HPDE6-E6E7 (cell line): ENCODE measurements around the gene CDKN2AIPNL.

Experiments
- DNase-seq: peaks from one replicate; pipeline ENCODE4 v3.0.0; 2011; ENCODE audit warnings: missing footprints; ENCODE audit errors: extremely low spot score

Gene CDKN2AIPNL, protein sequence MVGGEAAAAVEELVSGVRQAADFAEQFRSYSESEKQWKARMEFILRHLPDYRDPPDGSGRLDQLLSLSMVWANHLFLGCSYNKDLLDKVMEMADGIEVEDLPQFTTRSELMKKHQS

DNA sequence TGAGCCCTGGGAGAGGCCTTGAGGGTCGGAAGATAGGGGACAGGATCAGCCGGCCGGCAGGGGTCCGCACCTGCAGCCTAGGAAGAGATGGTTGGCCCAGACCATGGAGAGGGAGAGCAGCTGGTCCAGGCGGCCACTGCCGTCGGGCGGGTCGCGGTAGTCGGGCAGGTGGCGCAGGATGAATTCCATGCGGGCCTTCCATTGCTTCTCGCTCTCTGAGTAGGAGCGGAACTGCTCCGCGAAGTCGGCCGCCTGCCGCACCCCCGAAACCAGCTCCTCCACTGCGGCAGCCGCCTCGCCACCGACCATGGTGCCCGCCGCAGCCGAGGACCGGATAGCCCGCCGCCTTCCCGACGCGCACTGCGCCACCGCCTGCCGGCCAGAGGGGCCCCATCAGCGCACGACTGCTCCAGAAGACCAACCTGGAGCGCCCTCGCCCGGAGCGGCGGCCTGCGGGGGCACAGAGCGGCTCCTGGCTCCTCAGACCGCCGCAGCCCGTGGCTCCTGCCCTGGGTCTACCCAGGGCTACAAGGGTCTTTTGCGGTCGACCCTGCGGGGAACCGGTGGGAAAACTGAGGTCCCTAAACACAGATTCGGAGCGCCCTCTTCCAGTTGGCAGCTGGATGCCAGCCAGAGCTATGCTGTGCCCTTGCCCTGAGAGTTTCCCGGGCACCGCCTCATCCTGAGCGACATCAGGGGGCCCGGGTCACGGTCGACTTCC lies at the start of gene CDKN2AIPNL:
Gene CDKN2AIPNL (minus strand): TSS at position 336 of the 721 bp plus-strand sequence. CDS start 27 bp downstream, at position 309.
- DNase-seq: peak; percentile 91

DNA sequence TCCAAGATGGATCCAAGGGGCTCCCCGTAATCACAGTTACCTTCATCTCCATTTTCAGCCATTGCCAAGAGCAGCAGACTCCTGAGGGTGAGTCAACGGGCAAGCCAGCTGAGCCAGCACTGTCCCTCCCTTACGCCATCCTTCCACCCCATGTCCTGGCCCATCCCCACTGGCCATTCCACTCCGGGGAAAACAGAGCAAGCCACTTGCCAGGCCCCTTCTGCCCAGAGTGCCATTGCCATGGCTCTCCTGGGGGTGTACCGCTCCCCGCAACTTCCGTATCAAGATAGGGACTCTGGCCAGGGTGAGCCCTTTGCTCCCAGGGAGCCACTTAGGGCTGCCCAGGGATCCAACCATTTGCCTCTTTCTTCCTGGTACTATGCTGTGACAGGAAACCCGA lies 48.9 kb upstream of the CDKN2AIPNL start:
- no peak for DNase-seq

DNA sequence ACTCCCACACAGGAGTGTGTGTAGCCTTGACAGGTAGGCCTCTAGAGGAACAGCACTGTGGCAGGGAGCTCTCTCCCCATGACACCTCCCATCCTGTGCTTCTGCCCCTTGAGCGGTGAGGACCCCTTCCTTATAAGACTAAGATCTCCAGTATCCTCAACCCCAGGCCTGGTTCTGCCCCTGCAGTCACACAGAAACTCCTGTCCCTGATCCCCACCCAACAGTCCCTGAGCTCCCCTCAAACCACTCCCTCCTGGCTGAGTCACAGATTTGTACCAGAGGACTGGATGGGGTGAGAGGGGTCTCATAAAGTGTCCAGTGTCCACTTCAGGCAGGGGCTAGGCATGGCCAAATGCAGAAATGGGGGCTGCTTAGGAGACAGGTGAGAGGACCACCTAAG lies 47.8 kb upstream of the CDKN2AIPNL start:
- no peak for DNase-seq

DNA sequence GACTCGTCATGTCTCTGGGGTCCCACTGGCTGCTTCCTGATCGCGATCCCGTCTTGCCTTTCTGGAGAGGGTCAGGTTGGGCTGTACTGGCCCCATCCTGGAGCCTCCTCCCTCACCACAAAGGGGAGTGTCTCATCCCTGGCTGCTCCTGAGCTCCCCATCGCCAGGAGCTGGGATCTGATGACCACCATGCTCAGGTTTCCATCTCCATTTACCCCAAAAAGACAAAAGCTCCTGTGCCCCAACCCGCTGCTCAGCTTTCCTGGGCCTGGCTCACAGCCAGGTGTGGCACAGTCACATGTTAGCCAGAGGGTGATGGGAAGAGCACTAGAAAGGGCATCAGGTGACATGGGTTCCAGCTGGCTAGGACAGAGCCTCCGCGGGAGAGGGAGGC lies 47.3 kb upstream of the CDKN2AIPNL start:
- DNase-seq: no peak

DNA sequence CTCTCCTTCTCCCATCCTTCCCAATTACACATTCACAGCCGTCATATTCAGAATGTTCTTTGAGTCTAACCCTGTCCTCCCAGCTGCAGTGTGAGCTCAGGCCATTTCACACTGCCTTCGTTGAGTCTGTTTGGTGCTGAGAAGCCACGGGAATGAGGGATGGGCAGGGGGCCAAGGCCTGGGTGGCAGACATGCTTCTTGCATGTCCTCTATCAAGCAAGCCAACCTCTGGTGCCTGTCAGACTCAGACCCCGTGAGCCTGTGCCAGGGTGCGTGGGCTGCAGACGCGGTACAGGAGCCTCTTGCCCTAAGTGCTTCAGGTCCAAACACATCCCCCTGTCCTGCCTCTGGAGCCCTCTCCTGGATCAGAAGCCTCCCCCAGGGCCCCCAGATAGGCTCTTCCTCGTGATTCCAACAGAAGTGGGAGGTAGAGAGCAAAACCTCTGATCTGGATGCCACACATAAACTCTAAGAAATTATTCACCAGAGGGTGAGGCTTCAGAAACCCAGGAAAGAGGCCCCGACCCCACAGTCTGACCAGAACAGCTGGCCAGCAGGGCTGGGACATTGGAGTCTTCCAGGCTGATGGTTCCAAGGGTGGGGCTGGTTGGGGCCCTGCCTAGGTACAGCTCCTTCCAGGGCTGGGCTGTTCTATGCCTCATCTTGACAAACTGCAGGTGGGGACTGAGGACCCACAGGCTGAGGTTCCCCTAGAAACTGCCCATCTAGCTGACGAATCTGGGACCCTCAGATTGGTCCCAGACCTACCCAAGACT lies 46.7 kb upstream of the CDKN2AIPNL start:
- DNase-seq: no peak

DNA sequence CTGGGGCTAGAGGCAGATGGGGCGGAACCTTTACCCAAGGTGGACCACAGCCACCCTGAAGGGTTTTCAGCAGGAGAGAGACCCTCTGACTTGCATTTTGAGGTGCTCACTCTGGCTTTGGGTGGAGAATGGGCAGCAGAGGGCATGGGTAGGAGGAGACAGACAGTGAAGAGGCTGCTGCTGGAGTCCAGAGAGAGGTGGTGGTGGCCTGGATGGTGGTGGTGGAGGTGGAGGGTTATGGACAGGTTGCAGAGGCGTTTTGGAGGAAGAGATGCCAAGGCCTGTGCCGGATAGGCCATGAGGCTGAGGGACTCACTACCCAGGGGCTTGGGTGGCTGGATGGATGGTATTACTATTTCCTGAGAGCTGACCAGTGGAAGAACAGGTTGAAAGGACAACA lies 46.1 kb upstream of the CDKN2AIPNL start:
- no peak for DNase-seq

DNA sequence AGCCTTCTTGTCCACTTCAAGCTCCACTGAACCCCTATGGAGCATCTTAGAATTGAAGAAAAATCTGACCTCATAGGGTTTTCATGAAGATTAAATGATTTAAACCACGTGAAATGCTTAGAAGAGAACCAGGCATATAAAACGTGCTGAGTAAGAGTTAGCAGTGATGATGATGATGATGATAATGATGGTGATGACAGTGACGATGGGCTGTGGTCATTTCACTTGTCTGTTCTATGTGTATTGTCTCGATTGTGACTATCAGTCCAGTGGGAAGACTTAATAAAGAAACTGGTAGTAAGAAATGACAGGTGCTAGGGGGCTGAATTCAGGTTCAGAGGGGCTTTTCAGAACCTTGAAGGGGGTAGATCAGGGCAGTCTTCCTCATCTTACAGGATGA lies 45.1 kb upstream of the CDKN2AIPNL start:
- no peak for DNase-seq

DNA sequence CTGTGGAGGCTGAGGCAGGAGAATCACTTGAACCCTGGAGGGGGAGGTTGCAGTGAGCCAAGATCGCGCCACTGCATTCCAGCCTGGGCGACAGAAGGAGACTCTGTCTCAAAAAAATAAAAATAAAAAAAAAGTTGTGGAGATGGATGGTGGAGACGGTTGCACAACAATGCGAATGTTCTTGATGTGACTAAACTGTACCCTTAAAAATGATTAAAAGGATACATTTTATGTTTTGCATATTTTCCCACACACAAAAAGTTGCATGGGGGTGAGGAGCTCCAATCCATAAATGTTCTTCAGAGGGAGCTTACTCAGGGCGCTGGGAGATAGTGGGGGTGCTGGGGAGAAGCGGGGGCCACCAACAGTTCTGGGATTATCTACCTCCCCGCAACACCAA lies 43.8 kb upstream of the CDKN2AIPNL start:
- no peak for DNase-seq

DNA sequence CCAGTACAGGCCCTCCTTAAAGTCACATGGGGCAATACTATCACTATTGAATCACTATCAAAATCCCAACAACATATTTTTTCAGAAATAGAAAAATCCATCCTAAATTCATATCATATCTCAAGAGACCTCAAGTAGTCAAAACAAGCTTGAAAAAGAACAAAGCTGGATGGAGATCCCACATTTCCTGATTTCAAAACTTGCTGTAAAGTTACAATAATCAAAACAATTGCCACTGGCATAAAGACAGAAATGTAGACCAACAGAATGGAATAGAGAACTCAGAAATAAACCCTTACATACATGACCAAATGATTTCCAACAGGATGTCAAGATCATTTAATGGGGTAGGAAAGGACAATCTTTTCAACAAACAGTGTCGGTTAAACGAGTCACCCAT lies 41.3 kb upstream of the CDKN2AIPNL start:
- no peak for DNase-seq

DNA sequence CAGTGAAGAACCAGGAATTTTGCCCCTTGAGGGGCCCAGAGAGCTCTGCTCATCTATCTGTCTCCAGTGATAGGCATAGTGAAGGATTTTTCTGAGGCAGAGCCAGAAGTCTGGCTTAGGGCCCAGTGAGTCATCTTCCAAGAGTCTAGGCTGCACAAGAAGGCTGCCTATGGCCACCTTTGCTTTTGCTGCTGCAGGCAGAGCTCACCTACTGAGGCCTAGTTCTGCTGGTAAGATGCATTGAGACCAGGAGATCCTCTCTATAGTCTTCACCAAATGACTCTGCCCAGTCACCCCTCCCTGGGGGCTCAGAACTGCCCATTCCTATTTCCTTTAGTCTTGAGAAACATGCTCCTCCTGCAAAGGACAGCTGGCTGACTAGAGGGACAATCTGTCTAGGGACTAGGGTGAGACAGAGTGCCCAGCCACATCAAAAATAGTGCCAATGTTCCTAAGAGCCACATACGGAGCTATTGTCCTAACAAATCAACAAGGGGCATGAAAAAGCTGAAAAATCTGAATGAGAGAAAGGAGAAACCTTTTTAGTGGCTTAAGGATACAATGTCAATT lies 40.3 kb upstream of the CDKN2AIPNL start:
- DNase-seq: peak; percentile 92

DNA sequence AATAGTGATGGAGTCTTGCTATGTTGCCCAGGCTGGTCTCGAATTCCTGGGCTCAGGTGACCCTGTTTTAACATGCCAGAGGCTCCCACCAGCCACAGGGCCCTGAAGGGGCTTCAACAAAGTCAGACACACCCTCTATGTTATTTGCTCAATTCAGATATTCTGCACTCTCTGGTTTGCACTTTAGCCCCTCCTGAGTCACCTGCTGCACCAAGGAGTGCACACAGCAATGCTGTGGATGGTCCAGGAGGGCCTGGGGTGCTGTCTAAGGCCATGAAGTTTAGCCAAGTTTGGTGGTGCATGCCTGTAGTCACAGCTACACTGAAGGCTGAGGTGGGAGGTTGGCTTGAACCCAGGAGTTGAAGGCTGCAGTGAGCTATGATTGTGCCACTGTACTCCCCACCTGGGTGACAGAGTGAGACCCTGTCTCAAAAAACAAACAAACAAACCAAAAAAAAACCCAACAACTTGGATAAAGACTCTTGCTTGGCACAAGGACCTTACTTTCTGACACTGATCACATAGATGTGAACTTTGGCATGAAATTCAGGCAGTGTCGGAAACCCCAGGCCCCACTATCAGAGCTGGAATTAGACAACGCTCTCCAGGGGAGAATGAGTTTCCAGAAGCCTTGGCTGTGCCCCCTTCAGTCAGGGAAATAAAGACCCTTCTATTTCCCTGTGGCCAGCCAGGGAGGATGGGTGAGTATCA lies 39.7 kb upstream of the CDKN2AIPNL start:
- no peak for DNase-seq

DNA sequence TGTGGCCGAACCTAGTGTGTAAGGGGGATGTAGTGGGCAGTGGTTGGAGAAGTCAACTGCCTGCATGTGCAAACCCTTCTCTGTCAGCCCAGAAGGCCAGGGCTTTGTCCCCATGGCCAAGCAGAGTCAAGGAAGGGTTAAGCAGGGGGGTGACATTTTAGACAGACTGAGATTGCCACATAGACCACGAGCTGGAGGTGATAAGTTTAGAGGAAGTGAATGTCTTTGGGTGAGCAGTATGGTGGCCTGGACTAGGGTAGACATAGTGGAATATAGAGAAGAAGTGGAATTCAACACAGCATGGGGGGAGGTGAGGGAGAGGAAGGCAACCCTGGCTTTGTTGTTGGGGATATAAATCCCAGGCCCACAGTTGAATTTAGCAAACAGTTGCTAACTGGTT lies 38.7 kb upstream of the CDKN2AIPNL start:
- no peak for DNase-seq

DNA sequence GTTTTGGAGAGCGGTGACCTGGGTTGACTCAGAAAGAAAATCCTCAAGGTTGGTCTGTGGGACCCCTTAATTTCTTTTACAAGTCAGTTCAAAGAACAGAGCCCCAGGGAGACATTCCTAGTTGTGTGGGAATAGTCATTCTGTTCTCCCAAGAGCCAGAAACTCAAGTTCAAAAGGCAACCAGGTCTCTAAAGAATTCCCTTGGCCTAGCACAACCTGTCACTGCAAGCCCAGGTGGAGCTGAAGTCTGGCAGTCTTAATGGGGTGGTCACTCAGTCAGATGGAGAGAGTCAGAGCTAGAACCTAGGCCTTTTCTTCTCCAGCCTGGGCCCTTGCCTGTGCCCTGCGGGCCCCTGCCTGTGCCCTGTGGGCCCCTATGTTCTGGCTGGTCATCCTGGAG lies 37.5 kb upstream of the CDKN2AIPNL start:
- DNase-seq: no peak

DNA sequence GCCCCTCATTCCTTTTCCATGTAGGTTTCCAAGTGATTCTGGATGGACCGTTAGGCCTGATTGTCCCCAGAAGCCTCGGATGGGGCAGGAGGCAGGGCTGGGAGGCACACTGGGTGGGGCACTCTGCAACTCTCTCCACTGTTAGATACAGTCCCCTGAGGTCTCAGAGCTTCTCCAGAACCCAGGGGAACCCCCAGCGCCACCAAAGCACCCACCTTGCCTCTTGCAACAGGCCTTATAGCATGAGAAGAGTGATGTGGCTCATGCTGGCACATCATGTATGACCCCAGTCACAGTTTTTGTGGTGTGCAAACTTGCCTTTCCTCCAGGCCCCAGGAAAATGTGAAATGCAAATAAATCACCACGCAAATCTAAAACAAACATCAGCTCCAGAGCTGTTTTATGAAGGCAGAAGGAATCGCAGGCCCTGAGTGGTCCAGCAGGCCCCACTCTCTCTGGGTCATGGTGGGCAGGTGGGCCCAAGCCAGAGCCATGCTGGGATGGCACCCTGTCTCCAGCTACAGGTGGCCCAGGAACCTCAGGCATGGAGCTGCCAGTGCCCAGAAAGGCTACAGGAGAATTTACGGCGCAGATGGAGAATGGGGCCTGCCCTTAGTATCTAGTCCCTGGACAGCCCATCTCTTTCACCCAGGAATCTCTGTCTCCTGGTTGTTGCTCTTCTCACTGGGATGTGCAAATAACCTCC lies 36.3 kb upstream of the CDKN2AIPNL start:
- no peak for DNase-seq

DNA sequence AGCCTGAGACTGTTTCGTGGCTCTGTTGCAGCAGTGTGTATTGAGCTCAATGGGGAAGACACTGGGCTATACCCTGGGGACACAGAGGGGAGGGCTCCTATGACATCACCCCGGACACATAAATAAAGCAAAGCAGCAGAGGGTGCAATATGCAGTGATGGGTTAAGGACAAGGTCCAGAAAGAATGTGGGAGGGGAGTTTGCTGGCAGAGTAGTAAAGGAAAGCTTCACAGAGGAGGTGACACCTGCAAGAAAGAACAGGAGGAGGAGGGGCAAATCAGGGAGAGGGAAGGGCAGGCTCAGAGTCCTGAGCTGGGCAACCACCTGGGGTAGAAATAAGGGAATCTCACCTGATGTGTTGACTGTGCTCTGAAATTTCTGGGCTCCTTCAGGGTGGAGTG lies 35.3 kb upstream of the CDKN2AIPNL start:
- no peak for DNase-seq

DNA sequence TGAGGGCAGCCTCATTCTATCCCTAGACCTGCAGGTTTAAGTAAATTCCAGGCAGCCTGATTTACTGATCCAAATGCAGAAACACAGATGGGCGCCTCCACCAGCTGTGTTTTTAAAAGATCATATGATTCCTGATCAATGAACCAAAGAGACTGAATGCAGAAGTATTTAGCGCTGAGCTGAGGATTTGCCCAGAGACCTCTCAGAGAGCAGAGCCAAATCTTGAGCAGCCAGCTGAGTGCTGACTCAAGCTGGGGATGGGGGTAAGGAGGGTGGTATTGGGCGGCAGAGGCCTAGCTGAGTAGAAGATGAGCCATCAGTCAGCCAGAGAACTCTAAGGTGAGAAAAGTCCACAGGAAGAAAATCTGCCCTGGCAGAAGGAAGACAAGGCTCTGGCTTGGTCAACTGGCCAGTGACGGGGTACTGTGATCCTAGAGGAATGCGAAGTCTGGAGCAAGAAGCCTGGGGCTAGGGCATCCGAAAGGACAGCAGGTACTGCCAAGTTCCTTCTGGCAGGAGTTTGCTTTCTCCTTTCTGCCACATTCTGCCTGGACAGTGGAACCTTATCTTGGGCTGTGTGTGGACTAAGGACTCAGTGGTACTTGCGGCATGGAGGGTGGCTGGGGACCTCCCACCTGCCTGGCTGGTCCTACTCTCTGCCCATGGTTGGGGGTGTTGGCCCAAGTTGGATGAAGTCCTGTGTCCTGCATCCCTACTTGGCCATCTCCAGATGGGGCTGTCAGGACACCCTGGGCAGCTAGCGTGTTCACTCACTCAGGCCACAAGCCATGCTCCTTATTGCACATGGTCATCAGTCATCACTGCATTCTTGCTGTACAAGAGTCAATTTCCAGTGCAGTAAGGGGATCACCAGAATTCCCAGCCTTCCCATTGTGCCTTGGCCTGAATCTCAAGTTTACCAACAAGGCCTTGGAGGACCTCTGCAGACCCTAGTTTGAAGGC lies 34.5 kb upstream of the CDKN2AIPNL start:
- no peak for DNase-seq

DNA sequence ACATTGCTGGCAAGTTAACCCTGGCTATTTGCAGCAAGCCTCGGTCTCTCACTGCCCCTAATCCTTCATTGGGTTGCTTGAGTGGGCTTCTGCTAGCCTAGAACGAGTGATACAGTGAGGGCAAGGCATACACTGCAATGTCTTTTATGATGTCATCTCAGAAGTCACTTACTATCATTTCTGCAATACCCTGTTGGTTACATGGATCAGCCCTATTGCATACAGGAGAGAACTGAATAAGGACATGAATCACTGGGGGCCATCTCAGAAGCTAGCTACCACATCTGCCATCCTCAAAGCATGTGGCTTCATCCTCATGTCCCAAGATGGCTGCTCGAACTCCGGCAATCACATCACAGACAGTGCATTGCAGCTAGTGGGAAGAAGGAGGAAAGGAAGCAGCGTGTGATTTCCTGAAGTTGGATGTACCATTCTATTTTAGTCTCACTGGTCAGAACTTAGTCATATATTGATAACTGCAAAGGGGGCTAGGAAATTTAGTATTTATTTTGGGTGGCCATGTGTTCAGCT lies 33.3 kb upstream of the CDKN2AIPNL start:
- no peak for DNase-seq

DNA sequence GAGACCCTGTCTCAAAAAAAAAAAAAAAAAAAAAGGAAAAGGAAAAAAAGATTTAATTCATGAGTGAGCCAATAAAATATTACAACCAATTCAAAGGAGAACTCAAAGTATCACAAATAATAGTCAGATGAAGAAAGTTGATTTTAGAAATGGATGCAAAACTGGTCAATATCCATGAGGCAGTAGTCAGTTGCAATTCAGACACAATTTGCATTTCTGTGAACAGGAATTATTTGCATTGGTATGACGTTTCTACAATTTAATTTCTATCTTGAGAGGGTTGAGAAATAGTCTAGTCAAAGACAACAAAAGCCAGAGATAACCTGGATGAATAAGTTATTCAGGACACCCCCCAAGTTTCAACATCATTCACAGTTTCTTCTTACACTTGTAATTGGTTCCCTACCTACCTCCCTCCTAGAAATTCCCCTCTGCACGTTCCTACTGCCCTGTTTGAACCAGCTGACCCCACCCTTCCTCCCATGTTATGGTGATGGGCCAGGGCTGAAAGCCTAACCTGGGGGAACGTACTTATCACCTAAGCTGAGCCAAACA lies 28.6 kb upstream of the CDKN2AIPNL start:
- DNase-seq: no peak

DNA sequence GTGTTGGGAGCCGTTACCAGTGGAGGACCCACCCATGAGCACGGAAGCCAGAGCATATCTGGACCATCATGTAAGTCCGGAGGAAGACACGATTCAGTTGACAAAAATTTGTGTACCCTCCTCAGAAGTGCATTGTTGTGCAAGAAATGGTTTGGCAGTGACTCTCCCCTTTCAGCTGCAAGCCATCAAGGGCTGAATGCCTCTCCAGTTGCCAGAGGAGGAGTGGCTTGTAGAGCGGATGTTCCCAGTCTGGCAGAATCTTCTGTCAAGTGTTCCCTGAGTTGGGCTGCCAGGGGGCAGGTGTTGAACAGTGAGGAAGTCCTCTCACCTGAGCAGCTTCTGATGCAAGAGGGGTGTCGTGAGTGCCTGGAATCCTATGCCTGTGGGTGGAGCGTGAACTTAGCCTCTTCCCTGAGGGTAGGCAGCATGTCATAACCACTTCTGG lies 27.6 kb upstream of the CDKN2AIPNL start:
- DNase-seq: peak; percentile 95

DNA sequence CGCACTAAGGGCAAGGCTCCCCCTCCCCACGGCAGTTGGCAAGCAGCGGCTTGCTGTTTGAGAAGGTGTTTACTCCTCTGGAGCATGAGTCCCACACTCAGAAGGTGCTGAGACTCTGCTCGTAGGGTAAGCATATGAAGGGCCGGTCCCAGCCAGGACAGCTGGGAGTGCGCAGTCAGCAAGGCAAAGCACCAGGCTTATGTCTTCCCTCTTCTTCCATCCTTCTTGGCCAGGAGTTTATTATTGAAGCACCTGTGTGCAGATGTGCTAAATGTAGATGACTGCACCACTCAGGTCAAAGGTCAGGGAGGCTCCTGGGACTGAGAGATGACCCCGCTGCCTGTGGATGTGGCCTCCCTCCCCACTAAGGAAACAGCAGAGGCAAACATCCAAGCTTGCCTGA lies 27.0 kb upstream of the CDKN2AIPNL start:
- DNase-seq: no peak
